ENCODE data around the gene CXorf49.
"Not testable (repeated sequence)": the region's sequence is repeated elsewhere in the genome, so short reads cannot be mapped to it uniquely, and the experiment has no call there.

- not testable (repeated sequence) for TF ChIP-seq CTCF (optimal IDR thresholded peaks at IDR 0.05 in 1 of 3, IDR thresholded peaks at IDR 0.05 in 1 of 3, conservative IDR thresholded peaks at IDR 0.05 in 1 of 3; ENCODE audit: extremely low read depth in 1 of 3, insufficient read depth in 2 of 3, low read length in 3 of 3); EZH2 (IDR thresholded peaks at IDR 0.05; ENCODE audit: low read length)
Observed at GRCh38 chrX:71696641-71697465, 21.2 kb downstream of the CXorf49 start.
